Stimulated activated naive B cell treated with anti-CD40 and anti-IgM and Interleukin-4, amounts not matched to agents 10 μg/mL and 1 μg/mL and 100 μg/mL, for 72 hours (primary cell): ENCODE data around the gene MOB3C.

ENCODE experiments used
- ATAC-seq, 2 donors: fragments of 150-1000 bp; cut with Tn5 transposase; replicated peaks; 2 replicates each; pipeline ENCODE4 v1.10.0; 2021; ENCODE audit warnings: moderate library complexity in 1 of 2
- DNase-seq: peaks from one replicate; pipeline ENCODE4 v3.0.0; 2021
- H3K27ac Mint-ChIP-seq: one replicate; pipeline ENCODE4 v1.8.0; 2022; ENCODE audit warnings: mild to moderate bottlenecking, mixed read lengths
- H3K27me3 Mint-ChIP-seq, 2 donors: one replicate each; pipeline ENCODE4 v1.8.0; 2022; ENCODE audit warnings: mixed read lengths in 2 of 2
- H3K36me3 Mint-ChIP-seq, 2 donors: one replicate each; pipeline ENCODE4 v1.8.0; 2022; ENCODE audit warnings: mixed read lengths in 2 of 2, mild to moderate bottlenecking in 1 of 2
- H3K4me1 Mint-ChIP-seq, 2 donors: one replicate each; pipeline ENCODE4 v1.8.0; 2022; ENCODE audit warnings: mixed read lengths in 2 of 2, mild to moderate bottlenecking in 1 of 2
- H3K4me3 Mint-ChIP-seq, 2 donors: one replicate each; pipeline ENCODE4 v1.8.0; 2022; ENCODE audit warnings: mild to moderate bottlenecking in 2 of 2, mixed read lengths in 2 of 2, moderate library complexity in 1 of 2
- H3K9me3 Mint-ChIP-seq, 2 donors: one replicate each; pipeline ENCODE4 v1.8.0; 2022; ENCODE audit warnings: mixed read lengths in 2 of 2, mild to moderate bottlenecking in 1 of 2

MOB3C gene

DNA sequence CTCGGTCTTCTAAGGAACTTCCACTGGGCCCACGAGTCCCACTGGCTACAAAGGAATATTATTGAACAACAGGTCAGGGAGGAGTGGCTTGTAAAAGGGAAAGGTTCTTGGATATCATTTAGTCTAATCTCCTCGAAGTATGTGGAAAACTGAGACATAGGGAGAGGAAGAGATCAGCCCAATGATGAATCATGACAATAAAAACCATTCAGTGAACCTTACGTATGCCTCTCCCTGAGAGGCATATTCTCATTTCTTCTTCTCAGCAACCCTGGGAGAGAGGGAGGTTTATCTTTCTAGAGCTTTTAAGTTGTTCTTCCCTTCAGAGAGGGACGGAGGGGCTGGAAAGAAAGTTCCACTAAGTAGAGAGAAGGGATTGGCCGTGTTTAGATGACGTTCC lies 5.3 kb upstream of the MOB3C start:
- DNase-seq (no peak), ATAC-seq (no peak)
- Mint-ChIP-seq H3K4me3 (no peak overlapping the region), H3K27me3 (no peaks in the 10 kb centered on the region), H3K27ac (peak overlapping the region; percentile 32), H3K36me3 (peaks cover 3 to 5% of the 10 kb centered on the region in 2 donors), H3K9me3 (no peaks in the 10 kb centered on the region), H3K4me1 (peaks cover 55 to 67% of the 10 kb centered on the region in 2 donors)

DNA sequence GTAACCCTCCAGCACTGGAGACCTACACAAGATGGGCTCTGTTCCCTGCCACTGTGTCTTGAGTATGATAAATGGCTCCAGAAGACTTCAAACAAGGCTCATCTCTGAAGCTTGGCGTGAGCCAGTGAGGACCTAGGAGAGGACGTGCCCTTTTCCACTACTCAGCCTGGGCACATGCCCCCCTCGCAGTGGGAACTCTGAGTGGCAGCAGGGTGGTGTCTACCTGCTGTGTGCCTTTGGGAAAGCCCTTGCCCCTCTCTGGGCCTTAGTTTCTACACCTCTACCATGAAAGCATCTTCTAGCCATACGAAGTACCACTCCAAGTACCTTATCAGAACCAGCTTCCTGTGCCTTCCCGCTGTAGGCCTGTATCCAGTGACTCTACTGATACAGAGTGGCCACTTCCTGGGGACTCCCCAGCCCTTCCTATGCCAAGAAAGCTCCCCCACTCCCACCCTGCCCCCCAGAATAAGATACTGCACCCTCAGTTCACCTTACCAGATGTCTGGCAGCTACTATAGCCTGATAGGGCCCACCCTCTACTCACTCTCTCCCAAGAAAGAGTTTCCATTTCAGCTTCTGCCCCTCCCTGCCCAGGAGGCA lies 3.1 kb upstream of the MOB3C start:
- DNase-seq, result no peak
- no peaks in the 10 kb centered on the region for H3K27me3 Mint-ChIP-seq
- H3K27ac Mint-ChIP-seq, result peak overlapping the region; percentile 95
- no peak overlapping the region for H3K4me3 Mint-ChIP-seq
- H3K36me3 Mint-ChIP-seq, result peaks cover 13 to 14% of the 10 kb centered on the region in 2 donors
- ATAC-seq, result no peak
- no peaks in the 10 kb centered on the region for H3K9me3 Mint-ChIP-seq
- peaks cover 63 to 77% of the 10 kb centered on the region in 2 donors for H3K4me1 Mint-ChIP-seq

DNA sequence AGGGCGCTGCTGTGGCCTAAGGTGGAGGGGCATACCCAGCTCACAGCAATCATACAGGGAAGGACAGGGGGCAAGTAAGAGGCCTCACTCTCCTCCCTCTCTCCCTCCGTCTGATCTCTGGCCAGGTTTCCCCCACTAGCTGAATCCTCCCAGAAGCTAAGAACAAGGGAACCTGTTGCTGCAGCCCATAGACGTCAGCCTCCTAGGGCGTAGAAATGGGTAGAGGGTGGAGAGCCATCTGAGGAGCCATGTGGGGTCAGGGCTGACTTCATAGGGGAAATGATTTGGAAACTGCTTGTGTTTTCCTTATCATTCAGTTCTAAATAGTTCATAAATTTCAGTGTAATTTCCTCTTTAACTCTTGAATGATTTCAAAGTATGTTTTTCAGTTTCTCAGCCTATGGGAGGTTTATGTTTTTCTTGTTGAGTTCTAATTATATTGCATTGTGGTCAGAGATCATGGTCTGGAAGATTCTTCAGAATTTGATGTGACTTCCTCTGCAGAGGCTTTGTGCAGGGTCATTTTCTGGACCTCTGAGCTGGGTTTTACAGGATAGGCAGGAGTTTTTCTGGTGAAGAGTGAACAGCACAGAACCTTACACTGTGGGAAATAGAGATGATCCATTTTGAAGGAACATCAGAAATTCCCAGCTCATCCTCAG lies 2.3 kb upstream of the MOB3C start:
- peak overlapping the region; percentile 57 to 89 for H3K4me3 Mint-ChIP-seq

GRCh38 chr1:46617833-46618232 lies 1.2 kb upstream of the MOB3C start:
- Mint-ChIP-seq H3K27ac (peak overlapping the region; percentile 95), H3K9me3 (no peaks in the 10 kb centered on the region), H3K4me1 (peaks cover 69 to 90% of the 10 kb centered on the region in 2 donors), H3K4me3 (peak overlapping the region; percentile 89 to 93), H3K36me3 (peaks cover 23 to 25% of the 10 kb centered on the region in 2 donors), H3K27me3 (no peaks in the 10 kb centered on the region)
- ATAC-seq, result no peak
- DNase-seq, result no peak

More for the DNA sequence above, 2.3 kb upstream of the MOB3C start:
- H3K27me3 Mint-ChIP-seq, result no peaks in the 10 kb centered on the region
- peak overlapping the region; percentile 95 for H3K27ac Mint-ChIP-seq
- ATAC-seq (peak; percentile 75), DNase-seq (peak; percentile 62)
- peaks cover 14 to 15% of the 10 kb centered on the region in 2 donors for H3K36me3 Mint-ChIP-seq
- H3K4me1 Mint-ChIP-seq, result peaks cover 65 to 84% of the 10 kb centered on the region in 2 donors
- H3K9me3 Mint-ChIP-seq, result no peaks in the 10 kb centered on the region

- Mint-ChIP-seq H3K36me3 (peaks cover 28 to 31% of the 10 kb centered on the region in 2 donors), H3K27ac (peak overlapping the region; percentile 95), H3K4me3 (peak overlapping the region; percentile 89 to 93), H3K9me3 (no peaks in the 10 kb centered on the region), H3K27me3 (no peaks in the 10 kb centered on the region), H3K4me1 (peaks cover 72 to 96% of the 10 kb centered on the region in 2 donors)
- no peak for DNase-seq
- ATAC-seq, result no peak
These were observed 643 bp upstream of the MOB3C start for GRCh38 chr1:46617108-46617800.

DNA sequence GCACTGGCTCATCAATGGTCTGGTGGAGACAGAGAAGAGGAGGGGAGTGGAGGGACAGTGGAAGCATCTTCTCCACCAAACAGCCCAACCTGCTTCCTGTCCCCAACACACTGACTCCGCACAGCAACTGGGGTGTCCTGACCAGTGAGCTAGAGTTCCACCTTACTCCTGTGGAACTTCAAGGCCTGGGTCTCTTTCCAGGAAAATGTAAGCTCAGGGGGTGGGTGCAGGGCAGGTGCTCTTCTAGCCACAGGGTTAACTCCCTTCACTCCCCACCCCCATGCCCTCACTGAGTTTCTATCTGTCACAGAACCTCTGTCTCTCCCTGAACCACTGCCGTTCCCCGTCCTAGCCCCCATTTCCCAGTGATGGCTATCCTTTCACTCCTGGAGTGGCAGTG lies 876 bp downstream of the MOB3C start:
- no peak for ATAC-seq
- Mint-ChIP-seq H3K4me3 (peak overlapping the region; percentile 89 to 93), H3K9me3 (no peaks in the 10 kb centered on the region), H3K36me3 (peaks cover 39 to 42% of the 10 kb centered on the region in 2 donors), H3K27me3 (no peaks in the 10 kb centered on the region), H3K27ac (peak overlapping the region; percentile 95), H3K4me1 (peaks cover 68 to 92% of the 10 kb centered on the region in 2 donors)
- DNase-seq, result no peak

- ATAC-seq (no peak), DNase-seq (no peak)
- Mint-ChIP-seq H3K27ac (peak overlapping the region; percentile 95), H3K4me3 (peak overlapping the region; percentile 89 to 93), H3K9me3 (no peaks in the 10 kb centered on the region), H3K27me3 (no peaks in the 10 kb centered on the region), H3K4me1 (peaks cover 66 to 92% of the 10 kb centered on the region in 2 donors), H3K36me3 (peaks cover 45 to 48% of the 10 kb centered on the region in 2 donors)
These were observed 1.5 kb downstream of the MOB3C start for GRCh38 chr1:46615088-46615487.

DNA sequence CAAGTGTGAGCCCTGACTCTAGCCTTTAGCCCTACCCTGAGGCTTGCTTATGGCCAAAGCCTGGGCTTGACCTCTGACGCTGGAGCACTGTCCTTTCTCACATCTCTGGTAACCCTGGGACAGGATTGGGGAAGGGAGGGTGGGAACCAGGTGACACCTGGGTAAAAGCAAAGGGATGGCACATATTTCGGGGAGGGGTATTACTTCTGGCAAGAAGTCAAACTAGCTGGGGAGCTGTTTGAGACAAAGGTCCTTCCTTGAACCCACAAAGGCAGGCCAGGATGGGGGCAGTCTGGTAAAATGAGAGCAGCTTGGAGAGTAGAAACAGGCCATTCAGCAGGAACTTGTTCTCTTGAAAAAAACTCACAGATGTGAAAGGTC lies 2.0 kb downstream of the MOB3C start:
- H3K4me3 Mint-ChIP-seq, result peak overlapping the region; percentile 89 to 93
- no peaks in the 10 kb centered on the region for H3K9me3 Mint-ChIP-seq
- peaks cover 67 to 92% of the 10 kb centered on the region in 2 donors for H3K4me1 Mint-ChIP-seq
- peak overlapping the region; percentile 95 for H3K27ac Mint-ChIP-seq
- no peaks in the 10 kb centered on the region for H3K27me3 Mint-ChIP-seq
- no peak for DNase-seq
- peaks cover 50 to 53% of the 10 kb centered on the region in 2 donors for H3K36me3 Mint-ChIP-seq
- ATAC-seq, result no peak

DNA sequence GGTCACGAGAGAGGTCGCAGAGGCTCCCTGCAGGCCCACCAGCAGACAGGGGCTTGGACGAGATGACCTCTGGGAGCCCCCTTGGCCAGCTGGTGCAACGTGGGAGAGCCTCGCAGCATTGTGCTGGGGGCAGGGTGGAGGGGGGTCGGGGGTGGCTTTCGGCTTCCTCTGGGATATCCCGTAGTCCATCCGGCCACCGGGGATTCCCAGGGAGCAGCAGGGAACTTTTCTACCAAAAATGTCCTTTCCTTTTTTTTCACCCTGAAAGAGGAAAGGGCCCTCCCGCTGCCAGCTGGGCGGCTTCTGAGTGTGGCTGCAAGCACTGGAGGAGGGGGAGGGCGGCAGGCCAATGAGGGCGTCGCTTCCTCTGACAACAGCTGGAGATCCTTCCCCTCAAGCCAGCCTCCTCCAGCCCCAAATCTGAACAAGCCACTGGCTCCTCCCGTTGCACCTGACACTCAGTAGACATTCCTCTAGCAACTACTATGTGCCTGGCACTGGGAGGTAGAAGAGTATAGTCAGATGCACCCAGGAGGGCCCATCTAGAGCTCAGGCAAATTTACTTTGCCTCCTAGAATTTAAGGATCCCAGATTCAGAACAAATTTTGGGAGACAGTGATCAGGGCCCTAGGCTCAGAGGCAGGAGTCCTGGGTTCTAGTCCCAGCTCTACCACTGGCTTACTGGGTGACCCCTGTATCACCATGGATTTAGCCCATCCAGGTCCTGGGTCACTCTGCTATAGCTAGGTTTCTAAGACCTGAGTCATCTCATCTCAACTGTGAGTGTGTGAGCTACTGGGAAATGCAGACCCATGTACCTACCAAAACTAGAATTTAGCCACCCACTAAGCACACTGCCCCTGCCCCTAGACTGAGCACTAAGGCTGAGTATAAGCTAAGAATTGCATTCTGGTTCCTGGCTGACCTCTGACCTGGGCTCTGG lies 2.7 kb downstream of the MOB3C start:
- Mint-ChIP-seq H3K36me3 (peaks cover 55 to 60% of the 10 kb centered on the region in 2 donors), H3K9me3 (no peaks in the 10 kb centered on the region), H3K4me1 (peaks cover 63 to 92% of the 10 kb centered on the region in 2 donors), H3K4me3 (peak overlapping the region; percentile 89 to 93), H3K27me3 (no peaks in the 10 kb centered on the region), H3K27ac (peak overlapping the region; percentile 75)
- peak; percentile 31 for DNase-seq
- peak; percentile 38 to 50 for ATAC-seq

GRCh38 chr1:46612937-46613660 lies 3.5 kb downstream of the MOB3C start:
- Mint-ChIP-seq H3K27ac (peak overlapping the region; percentile 75), H3K9me3 (no peaks in the 10 kb centered on the region), H3K27me3 (no peaks in the 10 kb centered on the region), H3K4me3 (peak overlapping the region; percentile 89 to 93), H3K4me1 (peaks cover 56 to 92% of the 10 kb centered on the region in 2 donors), H3K36me3 (peaks cover 63 to 68% of the 10 kb centered on the region in 2 donors)
- no peak for DNase-seq
- ATAC-seq, result no peak

DNA sequence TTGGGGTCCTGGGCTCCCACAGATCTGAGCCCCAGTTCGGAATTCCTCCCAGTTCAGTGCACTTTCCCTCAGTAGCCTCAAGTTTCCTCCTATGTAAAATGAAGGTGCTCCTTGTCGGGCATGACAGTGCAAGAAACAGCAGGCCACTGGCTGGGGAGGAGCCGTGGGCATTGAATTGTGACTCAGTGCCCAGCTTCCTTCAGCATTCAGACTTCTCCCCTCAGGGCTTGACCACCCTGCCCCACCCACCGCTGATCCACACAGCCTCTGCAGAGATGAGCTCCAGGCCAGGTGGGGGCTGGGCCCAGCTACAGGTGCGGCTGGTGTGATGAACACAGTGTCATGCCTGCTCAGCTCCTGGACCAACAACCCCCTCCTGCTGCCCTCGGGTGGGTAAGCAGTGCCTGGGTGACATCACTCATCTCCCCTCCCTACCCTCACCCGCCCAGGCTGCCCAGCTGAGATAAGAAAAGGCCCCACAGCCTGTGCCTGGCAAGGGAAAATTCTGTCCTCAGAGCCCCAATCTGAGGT lies 4.9 kb downstream of the MOB3C start:
- peaks cover 71 to 76% of the 10 kb centered on the region in 2 donors for H3K36me3 Mint-ChIP-seq
- H3K9me3 Mint-ChIP-seq, result no peaks in the 10 kb centered on the region
- H3K27me3 Mint-ChIP-seq, result no peaks in the 10 kb centered on the region
- H3K4me3 Mint-ChIP-seq, result peak overlapping the region; percentile 74 to 89
- H3K4me1 Mint-ChIP-seq, result peaks cover 50 to 87% of the 10 kb centered on the region in 2 donors
- ATAC-seq (no peak), DNase-seq (no peak)
- peak overlapping the region; percentile 81 for H3K27ac Mint-ChIP-seq

DNA sequence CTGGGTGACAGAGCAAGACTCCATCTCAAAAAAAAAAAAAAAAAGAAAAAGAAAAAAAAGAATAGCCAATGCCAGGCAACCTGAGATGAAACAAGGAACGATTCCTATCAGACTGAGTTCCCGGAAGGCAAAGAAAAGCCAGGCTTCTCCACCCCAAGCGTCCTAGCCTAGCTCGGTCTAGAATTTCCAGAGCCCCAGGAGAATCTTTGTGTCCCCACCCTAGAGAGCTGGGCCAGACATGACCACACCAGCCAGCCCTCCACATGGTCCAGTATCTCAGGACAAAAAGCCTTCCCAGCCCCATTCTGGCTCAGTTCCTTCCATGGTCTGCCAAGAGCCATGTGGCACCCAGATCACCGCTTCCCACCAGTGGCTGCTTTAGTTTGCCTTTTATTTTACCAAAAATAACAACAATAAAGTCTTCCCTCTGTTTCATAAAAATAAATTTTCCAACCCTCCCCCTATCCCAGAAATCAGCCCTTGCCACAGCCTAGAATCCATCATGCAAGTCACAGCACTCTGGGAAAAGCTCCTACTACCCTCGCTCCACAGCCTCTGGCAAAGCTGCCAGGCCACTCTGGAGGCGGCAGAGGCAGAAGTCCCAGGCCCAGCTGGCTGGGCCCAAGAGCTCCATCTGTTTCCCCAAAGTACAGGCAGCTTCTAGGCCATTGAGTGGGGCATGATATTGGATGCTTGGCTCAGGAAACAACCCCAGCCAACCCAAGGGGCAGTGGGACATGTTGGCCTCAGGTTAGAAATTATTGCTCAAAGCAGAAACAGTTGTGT lies 9.1 kb downstream of the MOB3C start:
- Mint-ChIP-seq H3K4me1 (peaks cover 44 to 89% of the 10 kb centered on the region in 2 donors), H3K4me3 (no peak overlapping the region), H3K27me3 (no peaks in the 10 kb centered on the region), H3K9me3 (no peaks in the 10 kb centered on the region), H3K27ac (peak overlapping the region; percentile 37), H3K36me3 (peaks cover 55 to 65% of the 10 kb centered on the region in 2 donors)
- DNase-seq (no peak), ATAC-seq (no peak)
